Immature natural killer cell (primary cell): Measurements from ENCODE around the gene MACROD2. TPM values are rescaled to one million over a fixed set of nuclear protein-coding genes. Genes with fewer than 3 reads are reported as not detected.

Source experiments
- DNase-seq, 3 donors: peaks; one replicate each; pipeline ENCODE4 v3.0.0; 2022; ENCODE audit warnings: mixed read lengths in 1 of 3
- H3K27ac Mint-ChIP-seq, 6 donors: one replicate each; pipeline ENCODE4 v1.8.0; 2020; ENCODE audit warnings: mixed read lengths in 6 of 6, mild to moderate bottlenecking in 5 of 6, inconsistent platforms in 4 of 6, moderate library complexity in 3 of 6
- H3K27me3 Mint-ChIP-seq, 3 donors: one replicate each; pipeline ENCODE4 v1.8.0; 2020 to 2021; ENCODE audit warnings: low read depth in 3 of 3, mild to moderate bottlenecking in 3 of 3, mixed read lengths in 3 of 3, moderate library complexity in 3 of 3, inconsistent platforms in 1 of 3
- H3K36me3 Mint-ChIP-seq, 3 donors: one replicate each; pipeline ENCODE4 v1.8.0; 2020; ENCODE audit warnings: mixed read lengths in 3 of 3, inconsistent platforms in 2 of 3, mild to moderate bottlenecking in 2 of 3
- H3K4me1 Mint-ChIP-seq, 2 donors: one replicate each; pipeline ENCODE4 v1.8.0; 2020; ENCODE audit warnings: inconsistent platforms in 2 of 2, mild to moderate bottlenecking in 2 of 2, mixed read lengths in 2 of 2, moderate library complexity in 1 of 2
- H3K4me3 Mint-ChIP-seq, 5 donors: one replicate each; pipeline ENCODE4 v1.8.0; 2020; ENCODE audit warnings: mild to moderate bottlenecking in 5 of 5, mixed read lengths in 5 of 5, inconsistent platforms in 3 of 5, moderate library complexity in 3 of 5
- H3K9me3 Mint-ChIP-seq, 6 donors: one replicate each; pipeline ENCODE4 v1.8.0; 2020; ENCODE audit warnings: mild to moderate bottlenecking in 6 of 6, mixed read lengths in 6 of 6, inconsistent platforms in 4 of 6, moderate library complexity in 3 of 6
- polyA plus RNA-seq, 3 donors: library from polyadenylated mRNA; unstranded; fragments of 300-500 nt; fragmentation: Illumina TruSeq; gene quantifications; one replicate each; pipeline ENCODE4 v1.2.3, GENCODE V29; 2021

The MACROD2 gene
- polyA plus RNA-seq, 3 donors from 2014 or later = not detected

GRCh38 chr20:15865553-15865952, 1870.2 kb downstream of the MACROD2 start:
- H3K4me3 Mint-ChIP-seq = no peak overlapping the region
- DNase-seq = no peak
- no peaks in the 10 kb centered on the region for H3K36me3 Mint-ChIP-seq
- peaks cover 0 to 4% (median 0%) of the 10 kb centered on the region in 6 donors for H3K9me3 Mint-ChIP-seq
- no peaks in the 10 kb centered on the region for H3K4me1 Mint-ChIP-seq
- no peaks in the 10 kb centered on the region for H3K27me3 Mint-ChIP-seq
- no peak overlapping the region for H3K27ac Mint-ChIP-seq

- Mint-ChIP-seq H3K27me3 (no peaks in the 10 kb centered on the region), H3K4me3 (no peak overlapping the region), H3K27ac (no peak overlapping the region), H3K36me3 (no peaks in the 10 kb centered on the region), H3K4me1 (no peaks in the 10 kb centered on the region), H3K9me3 (peaks cover 0 to 8% (median under 1%) of the 10 kb centered on the region in 6 donors)
- DNase-seq = no peak
Observed at GRCh38 chr20:15866916-15867730, 1871.8 kb downstream of the MACROD2 start.

- no peak for DNase-seq
- Mint-ChIP-seq H3K27me3 (no peaks in the 10 kb centered on the region), H3K27ac (no peak overlapping the region), H3K9me3 (peaks cover 0 to 8% (median under 1%) of the 10 kb centered on the region in 6 donors), H3K36me3 (no peaks in the 10 kb centered on the region), H3K4me3 (no peak overlapping the region), H3K4me1 (no peaks in the 10 kb centered on the region)
Observed at GRCh38 chr20:15867899-15868298, 1872.6 kb downstream of the MACROD2 start.

GRCh38 chr20:15875446-15875845, 1880.1 kb downstream of the MACROD2 start:
- H3K9me3 Mint-ChIP-seq = peaks cover 0 to 19% (median 4%) of the 10 kb centered on the region in 6 donors
- no peak overlapping the region for H3K27ac Mint-ChIP-seq
- H3K4me3 Mint-ChIP-seq = no peak overlapping the region
- H3K36me3 Mint-ChIP-seq = no peaks in the 10 kb centered on the region
- no peaks in the 10 kb centered on the region for H3K4me1 Mint-ChIP-seq
- peaks cover 0 to 5% (median 0%) of the 10 kb centered on the region in 3 donors for H3K27me3 Mint-ChIP-seq
- no peak for DNase-seq

- H3K27me3 Mint-ChIP-seq = peaks cover 0 to 3% (median 3%) of the 10 kb centered on the region in 3 donors
- no peak overlapping the region for H3K4me3 Mint-ChIP-seq
- H3K4me1 Mint-ChIP-seq = no peaks in the 10 kb centered on the region
- no peaks in the 10 kb centered on the region for H3K36me3 Mint-ChIP-seq
- H3K27ac Mint-ChIP-seq = no peak overlapping the region
- peaks cover 0 to 10% (median 2%) of the 10 kb centered on the region in 6 donors for H3K9me3 Mint-ChIP-seq
- no peak for DNase-seq
Observed at GRCh38 chr20:15882553-15882952, 1887.2 kb downstream of the MACROD2 start.

- H3K36me3 Mint-ChIP-seq = no peaks in the 10 kb centered on the region
- H3K4me1 Mint-ChIP-seq = no peaks in the 10 kb centered on the region
- no peak overlapping the region for H3K4me3 Mint-ChIP-seq
- peaks cover 0 to 11% (median 1%) of the 10 kb centered on the region in 6 donors for H3K9me3 Mint-ChIP-seq
- DNase-seq = no peak
- H3K27ac Mint-ChIP-seq = no peak overlapping the region
- H3K27me3 Mint-ChIP-seq = peaks cover 0 to 5% (median 3%) of the 10 kb centered on the region in 3 donors
Observed at GRCh38 chr20:15886250-15886649, 1890.9 kb downstream of the MACROD2 start.

GRCh38 chr20:15887387-15887786, 1892.1 kb downstream of the MACROD2 start:
- DNase-seq = no peak
- H3K27me3 Mint-ChIP-seq = peaks cover 2 to 5% (median 4%) of the 10 kb centered on the region in 3 donors
- peaks cover 0 to 11% (median 1%) of the 10 kb centered on the region in 6 donors for H3K9me3 Mint-ChIP-seq
- H3K4me3 Mint-ChIP-seq = no peak overlapping the region
- no peaks in the 10 kb centered on the region for H3K4me1 Mint-ChIP-seq
- H3K27ac Mint-ChIP-seq = no peak overlapping the region
- H3K36me3 Mint-ChIP-seq = no peaks in the 10 kb centered on the region

GRCh38 chr20:15889061-15889460, 1893.7 kb downstream of the MACROD2 start:
- Mint-ChIP-seq H3K4me1 (no peaks in the 10 kb centered on the region), H3K4me3 (no peak overlapping the region), H3K27me3 (peaks cover 2 to 9% (median 2%) of the 10 kb centered on the region in 3 donors), H3K9me3 (peaks cover 0 to 9% (median 1%) of the 10 kb centered on the region in 6 donors), H3K36me3 (no peaks in the 10 kb centered on the region), H3K27ac (no peak overlapping the region)
- DNase-seq = no peak

- no peak for DNase-seq
- Mint-ChIP-seq H3K27ac (no peak overlapping the region), H3K27me3 (peaks cover 1 to 9% (median 2%) of the 10 kb centered on the region in 3 donors), H3K4me1 (no peaks in the 10 kb centered on the region), H3K9me3 (peaks cover 0 to 7% (median 1%) of the 10 kb centered on the region in 6 donors), H3K4me3 (no peak overlapping the region), H3K36me3 (no peaks in the 10 kb centered on the region)
Observed at GRCh38 chr20:15889514-15890256, 1894.4 kb downstream of the MACROD2 start.

- Mint-ChIP-seq H3K9me3 (peaks cover 0 to 7% (median 0%) of the 10 kb centered on the region in 6 donors), H3K27ac (no peak overlapping the region), H3K4me3 (no peak overlapping the region), H3K4me1 (peaks cover 5 to 6% of the 10 kb centered on the region in 2 donors), H3K36me3 (no peaks in the 10 kb centered on the region), H3K27me3 (peaks cover 1 to 9% (median 2%) of the 10 kb centered on the region in 3 donors)
- no peak for DNase-seq
Observed at GRCh38 chr20:15890407-15890982, 1895.2 kb downstream of the MACROD2 start.

- Mint-ChIP-seq H3K36me3 (no peaks in the 10 kb centered on the region), H3K9me3 (peaks cover 0 to 4% (median 0%) of the 10 kb centered on the region in 6 donors), H3K27me3 (peaks cover 2 to 7% (median 4%) of the 10 kb centered on the region in 3 donors), H3K4me3 (no peak overlapping the region), H3K4me1 (peaks cover 15 to 18% of the 10 kb centered on the region in 2 donors), H3K27ac (no peak overlapping the region)
- peak in 1 of 3 donors; percentile 0 for DNase-seq
Observed at GRCh38 chr20:15895126-15895525, 1899.8 kb downstream of the MACROD2 start.

GRCh38 chr20:15895560-15896084, 1900.3 kb downstream of the MACROD2 start:
- peak; percentile 15 to 43 (median 38) for DNase-seq
- peaks cover 0 to 4% (median 0%) of the 10 kb centered on the region in 6 donors for H3K9me3 Mint-ChIP-seq
- peaks cover 15 to 18% of the 10 kb centered on the region in 2 donors for H3K4me1 Mint-ChIP-seq
- H3K27me3 Mint-ChIP-seq = peaks cover 2 to 7% (median 4%) of the 10 kb centered on the region in 3 donors
- H3K27ac Mint-ChIP-seq = peak overlapping the region in 1 of 6 donors; percentile 1
- no peaks in the 10 kb centered on the region for H3K36me3 Mint-ChIP-seq
- H3K4me3 Mint-ChIP-seq = peak overlapping the region in 2 of 5 donors; percentile 31 to 43

- H3K4me3 Mint-ChIP-seq = no peak overlapping the region
- peaks cover 15 to 17% of the 10 kb centered on the region in 2 donors for H3K4me1 Mint-ChIP-seq
- no peak for DNase-seq
- H3K27me3 Mint-ChIP-seq = peaks cover 0 to 6% (median 3%) of the 10 kb centered on the region in 3 donors
- H3K27ac Mint-ChIP-seq = no peak overlapping the region
- no peaks in the 10 kb centered on the region for H3K36me3 Mint-ChIP-seq
- peaks cover 0 to 16% (median 0%) of the 10 kb centered on the region in 6 donors for H3K9me3 Mint-ChIP-seq
Observed at GRCh38 chr20:15899967-15900366, 1904.7 kb downstream of the MACROD2 start.
